ENCODE results near the gene FYB1.

DNA sequence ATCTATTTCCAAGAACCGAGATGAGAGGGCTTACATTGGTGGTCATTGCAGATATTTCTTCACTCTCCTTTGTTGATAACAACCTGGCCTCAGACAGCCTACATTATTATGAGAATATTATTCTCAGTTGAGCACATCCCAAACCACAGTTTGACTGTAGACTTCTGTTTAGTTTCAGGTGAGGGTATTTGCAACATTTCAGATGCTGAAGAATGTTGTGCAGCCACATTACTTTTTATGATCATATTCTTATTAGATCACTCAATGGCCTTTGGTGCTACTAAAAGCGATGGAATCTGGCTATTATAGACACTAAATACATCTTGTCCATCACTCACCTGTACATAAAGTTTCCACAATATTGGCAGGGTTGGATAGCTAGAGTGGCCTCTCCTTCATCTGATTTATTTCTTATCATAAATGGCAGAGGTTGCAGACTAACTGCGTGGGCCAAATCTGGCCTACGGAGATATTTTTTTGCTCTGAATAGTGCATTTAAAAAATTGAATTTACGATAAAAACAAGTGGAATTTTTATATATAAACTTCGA lies 119.0 kb downstream of the FYB1 start:
- TF ChIP-seq, protein P1, sequence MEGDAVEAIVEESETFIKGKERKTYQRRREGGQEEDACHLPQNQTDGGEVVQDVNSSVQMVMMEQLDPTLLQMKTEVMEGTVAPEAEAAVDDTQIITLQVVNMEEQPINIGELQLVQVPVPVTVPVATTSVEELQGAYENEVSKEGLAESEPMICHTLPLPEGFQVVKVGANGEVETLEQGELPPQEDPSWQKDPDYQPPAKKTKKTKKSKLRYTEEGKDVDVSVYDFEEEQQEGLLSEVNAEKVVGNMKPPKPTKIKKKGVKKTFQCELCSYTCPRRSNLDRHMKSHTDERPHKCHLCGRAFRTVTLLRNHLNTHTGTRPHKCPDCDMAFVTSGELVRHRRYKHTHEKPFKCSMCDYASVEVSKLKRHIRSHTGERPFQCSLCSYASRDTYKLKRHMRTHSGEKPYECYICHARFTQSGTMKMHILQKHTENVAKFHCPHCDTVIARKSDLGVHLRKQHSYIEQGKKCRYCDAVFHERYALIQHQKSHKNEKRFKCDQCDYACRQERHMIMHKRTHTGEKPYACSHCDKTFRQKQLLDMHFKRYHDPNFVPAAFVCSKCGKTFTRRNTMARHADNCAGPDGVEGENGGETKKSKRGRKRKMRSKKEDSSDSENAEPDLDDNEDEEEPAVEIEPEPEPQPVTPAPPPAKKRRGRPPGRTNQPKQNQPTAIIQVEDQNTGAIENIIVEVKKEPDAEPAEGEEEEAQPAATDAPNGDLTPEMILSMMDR (IDR thresholded peaks at IDR 0.05; ENCODE audit: low read depth, low read length) = no peak
- TF ChIP-seq POLR2A (IDR thresholded peaks at IDR 0.05; ENCODE audit: extremely low read depth, insufficient read length) = no peak
- TF ChIP-seq, protein P2, sequence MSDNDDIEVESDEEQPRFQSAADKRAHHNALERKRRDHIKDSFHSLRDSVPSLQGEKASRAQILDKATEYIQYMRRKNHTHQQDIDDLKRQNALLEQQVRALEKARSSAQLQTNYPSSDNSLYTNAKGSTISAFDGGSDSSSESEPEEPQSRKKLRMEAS (IDR thresholded peaks at IDR 0.05; ENCODE audit: low read depth, low read length) = no peak

Measured in NB4 (cell line).